Measurements from ENCODE around the gene SUCLG2. TPM values are rescaled to one million over a fixed set of nuclear protein-coding genes. Genes with fewer than 3 reads are reported as not detected.

SUCLG2 gene
- total RNA-seq, 2 experiments from 2014 or later: 58.2 to 61.1 TPM

- H3K27me3 Mint-ChIP-seq: no peaks in the 10 kb centered on the region
- ATAC-seq (no peak), DNase-seq (no peak)
- H3K36me3 Mint-ChIP-seq (ENCODE audit: low read depth): peaks cover 39% of the 10 kb centered on the region
- intact Hi-C loops (cut with DNase I, micrococcal nuclease): loop anchor here in 1 of 2 experiments (2.0 kb wide), 1 partner anchor 19 kb away; the partner anchor contains the start of gene SUCLG2
- no peaks in the 10 kb centered on the region for H3K9me3 Mint-ChIP-seq (ENCODE audit: low read depth)
- peaks cover 69% of the 10 kb centered on the region for H3K4me1 Mint-ChIP-seq
- peak overlapping the region; percentile 42 for H3K27ac Mint-ChIP-seq
- ChIA-PET CTCF (interaction anchor here (0.7 to 1.3 kb wide), 4 partner anchors 14 to 522 kb away, joined by 3 to 6 read pairs (median 4); no protein-coding TSS in a partner anchor), POLR2A (interaction anchor here (0.9 to 1.2 kb wide), 4 partner anchors 12 to 36 kb away, joined by 3 to 12 read pairs (median 4); no protein-coding TSS in a partner anchor)
- no peak overlapping the region for H3K4me3 Mint-ChIP-seq
Measured at GRCh38 chr3:67635806-67636205, 18.6 kb downstream of the SUCLG2 start.

- POLR2A ChIA-PET: interaction anchor here (1.1 to 1.2 kb wide), 3 partner anchors 12 to 20 kb away, joined by 3 to 4 read pairs (median 4); no protein-coding TSS in a partner anchor
- H3K27me3 Mint-ChIP-seq: no peaks in the 10 kb centered on the region
- CTCF ChIA-PET: interaction anchor here (0.7 to 1.3 kb wide), 4 partner anchors 14 to 521 kb away, joined by 3 to 6 read pairs (median 4); no protein-coding TSS in a partner anchor
- peak overlapping the region; percentile 55 for H3K27ac Mint-ChIP-seq
- peaks cover 38% of the 10 kb centered on the region for H3K36me3 Mint-ChIP-seq (ENCODE audit: low read depth)
- DNase-seq (peak; percentile 13), ATAC-seq (peak; percentile 96)
- H3K4me1 Mint-ChIP-seq: peaks cover 68% of the 10 kb centered on the region
- intact Hi-C loops (cut with DNase I, micrococcal nuclease): loop anchor here in 1 of 2 experiments (2.0 kb wide), 1 partner anchor 20 kb away; the partner anchor contains the start of gene SUCLG2
- no peaks in the 10 kb centered on the region for H3K9me3 Mint-ChIP-seq (ENCODE audit: low read depth)
- no peak overlapping the region for H3K4me3 Mint-ChIP-seq
Measured at GRCh38 chr3:67635257-67635656, 19.2 kb downstream of the SUCLG2 start.

- ChIA-PET CTCF (no interaction called here), POLR2A (no interaction called here)
- H3K36me3 Mint-ChIP-seq (ENCODE audit: low read depth): peaks cover 43% of the 10 kb centered on the region
- H3K27ac Mint-ChIP-seq: no peak overlapping the region
- H3K27me3 Mint-ChIP-seq: no peaks in the 10 kb centered on the region
- H3K4me1 Mint-ChIP-seq: peaks cover 50% of the 10 kb centered on the region
- H3K4me3 Mint-ChIP-seq: no peak overlapping the region
- ATAC-seq: no peak
- DNase-seq: no peak
- intact Hi-C loops (cut with DNase I, micrococcal nuclease): no loop called here
- H3K9me3 Mint-ChIP-seq (ENCODE audit: low read depth): peaks cover 3% of the 10 kb centered on the region
Measured at GRCh38 chr3:67630666-67631362, 23.6 kb downstream of the SUCLG2 start.

GRCh38 chr3:67624687-67625086 lies 29.7 kb downstream of the SUCLG2 start:
- DNase-seq (no peak), ATAC-seq (no peak)
- POLR2A ChIA-PET: no interaction called here
- H3K27me3 Mint-ChIP-seq: no peaks in the 10 kb centered on the region
- H3K4me3 Mint-ChIP-seq: no peak overlapping the region
- no peak overlapping the region for H3K27ac Mint-ChIP-seq
- H3K4me1 Mint-ChIP-seq: peaks cover 44% of the 10 kb centered on the region
- H3K36me3 Mint-ChIP-seq (ENCODE audit: low read depth): peaks cover 48% of the 10 kb centered on the region
- CTCF ChIA-PET: no interaction called here
- intact Hi-C loops (cut with DNase I, micrococcal nuclease): no loop called here
- peaks cover 5% of the 10 kb centered on the region for H3K9me3 Mint-ChIP-seq (ENCODE audit: low read depth)

- intact Hi-C loops (cut with DNase I, micrococcal nuclease): no loop called here
- Mint-ChIP-seq H3K4me3 (no peak overlapping the region), H3K27ac (no peak overlapping the region), H3K36me3 (ENCODE audit: low read depth) (peaks cover 49% of the 10 kb centered on the region), H3K9me3 (ENCODE audit: low read depth) (peaks cover 5% of the 10 kb centered on the region), H3K4me1 (peaks cover 44% of the 10 kb centered on the region), H3K27me3 (no peaks in the 10 kb centered on the region)
- ATAC-seq: no peak
- POLR2A ChIA-PET: no interaction called here
- CTCF ChIA-PET: no interaction called here
- no peak for DNase-seq
Measured at GRCh38 chr3:67624078-67624477, 30.3 kb downstream of the SUCLG2 start.

- no peak overlapping the region for H3K27ac Mint-ChIP-seq
- intact Hi-C loops (cut with DNase I, micrococcal nuclease): no loop called here
- ChIA-PET POLR2A (no interaction called here), CTCF (interaction anchor here (1.2 kb wide), 1 partner anchor 9 kb away, joined by 4 read pairs; no protein-coding TSS in a partner anchor)
- H3K27me3 Mint-ChIP-seq: no peaks in the 10 kb centered on the region
- H3K36me3 Mint-ChIP-seq (ENCODE audit: low read depth): peaks cover 44% of the 10 kb centered on the region
- peaks cover 35% of the 10 kb centered on the region for H3K4me1 Mint-ChIP-seq
- DNase-seq (no peak), ATAC-seq (no peak)
- H3K9me3 Mint-ChIP-seq (ENCODE audit: low read depth): peaks cover 5% of the 10 kb centered on the region
- no peak overlapping the region for H3K4me3 Mint-ChIP-seq
Measured at GRCh38 chr3:67622652-67623051, 31.8 kb downstream of the SUCLG2 start.

- H3K36me3 Mint-ChIP-seq (ENCODE audit: low read depth): peaks cover 53% of the 10 kb centered on the region
- POLR2A ChIA-PET: no interaction called here
- H3K27ac Mint-ChIP-seq: no peak overlapping the region
- peaks cover 2% of the 10 kb centered on the region for H3K9me3 Mint-ChIP-seq (ENCODE audit: low read depth)
- no peak overlapping the region for H3K4me3 Mint-ChIP-seq
- H3K27me3 Mint-ChIP-seq: no peaks in the 10 kb centered on the region
- DNase-seq (no peak), ATAC-seq (no peak)
- CTCF ChIA-PET: interaction anchor here (1.5 kb wide), 1 partner anchor 241 kb away, joined by 3 read pairs; no protein-coding TSS in a partner anchor
- H3K4me1 Mint-ChIP-seq: peaks cover 30% of the 10 kb centered on the region
- intact Hi-C loops (cut with DNase I, micrococcal nuclease): no loop called here
Measured at GRCh38 chr3:67620869-67621268, 33.5 kb downstream of the SUCLG2 start.

- H3K9me3 Mint-ChIP-seq (ENCODE audit: low read depth): peaks cover 2% of the 10 kb centered on the region
- H3K36me3 Mint-ChIP-seq (ENCODE audit: low read depth): peaks cover 57% of the 10 kb centered on the region
- intact Hi-C loops (cut with DNase I, micrococcal nuclease): no loop called here
- no peaks in the 10 kb centered on the region for H3K27me3 Mint-ChIP-seq
- H3K4me1 Mint-ChIP-seq: peaks cover 26% of the 10 kb centered on the region
- ChIA-PET POLR2A (no interaction called here), CTCF (no interaction called here)
- ATAC-seq (no peak), DNase-seq (no peak)
- no peak overlapping the region for H3K4me3 Mint-ChIP-seq
- no peak overlapping the region for H3K27ac Mint-ChIP-seq
Measured at GRCh38 chr3:67619991-67620390, 34.4 kb downstream of the SUCLG2 start.

- Mint-ChIP-seq H3K4me1 (peaks cover 10% of the 10 kb centered on the region), H3K4me3 (no peak overlapping the region), H3K27ac (no peak overlapping the region), H3K9me3 (ENCODE audit: low read depth) (no peaks in the 10 kb centered on the region), H3K36me3 (ENCODE audit: low read depth) (peaks cover 59% of the 10 kb centered on the region), H3K27me3 (no peaks in the 10 kb centered on the region)
- ATAC-seq: no peak
- intact Hi-C loops (cut with DNase I, micrococcal nuclease): no loop called here
- POLR2A ChIA-PET: no interaction called here
- no peak for DNase-seq
- CTCF ChIA-PET: interaction anchor here (1.1 kb wide), 1 partner anchor 10 kb away, joined by 3 read pairs; no protein-coding TSS in a partner anchor
Measured at GRCh38 chr3:67617518-67617917, 36.9 kb downstream of the SUCLG2 start.

GRCh38 chr3:67616046-67616445 lies 38.4 kb downstream of the SUCLG2 start:
- H3K27me3 Mint-ChIP-seq: no peaks in the 10 kb centered on the region
- ATAC-seq (no peak), DNase-seq (no peak)
- no peak overlapping the region for H3K27ac Mint-ChIP-seq
- peaks cover 59% of the 10 kb centered on the region for H3K36me3 Mint-ChIP-seq (ENCODE audit: low read depth)
- H3K4me3 Mint-ChIP-seq: no peak overlapping the region
- H3K9me3 Mint-ChIP-seq (ENCODE audit: low read depth): no peaks in the 10 kb centered on the region
- peaks cover 11% of the 10 kb centered on the region for H3K4me1 Mint-ChIP-seq
- POLR2A ChIA-PET: interaction anchor here (0.7 kb wide), 1 partner anchor 39 kb away, joined by 3 read pairs; no protein-coding TSS in a partner anchor
- CTCF ChIA-PET: interaction anchor here (0.9 kb wide), 1 partner anchor 11 kb away, joined by 3 read pairs; no protein-coding TSS in a partner anchor
- intact Hi-C loops (cut with DNase I, micrococcal nuclease): no loop called here

GRCh38 chr3:67614195-67614594 lies 40.2 kb downstream of the SUCLG2 start:
- Mint-ChIP-seq H3K4me3 (no peak overlapping the region), H3K9me3 (ENCODE audit: low read depth) (peaks cover 3% of the 10 kb centered on the region), H3K27ac (peak overlapping the region; percentile 5), H3K27me3 (no peaks in the 10 kb centered on the region), H3K4me1 (peaks cover 17% of the 10 kb centered on the region), H3K36me3 (ENCODE audit: low read depth) (peaks cover 66% of the 10 kb centered on the region)
- DNase-seq: no peak
- no peak for ATAC-seq
- ChIA-PET CTCF (interaction anchor here (0.5 to 0.7 kb wide), 2 partner anchors 12 to 37 kb away, joined by 3 read pairs; no protein-coding TSS in a partner anchor), POLR2A (no interaction called here)
- intact Hi-C loops (cut with DNase I, micrococcal nuclease): no loop called here

- Mint-ChIP-seq H3K4me3 (no peak overlapping the region), H3K4me1 (peaks cover 24% of the 10 kb centered on the region), H3K9me3 (ENCODE audit: low read depth) (peaks cover 3% of the 10 kb centered on the region), H3K36me3 (ENCODE audit: low read depth) (peaks cover 67% of the 10 kb centered on the region), H3K27me3 (no peaks in the 10 kb centered on the region), H3K27ac (no peak overlapping the region)
- POLR2A ChIA-PET: no interaction called here
- intact Hi-C loops (cut with DNase I, micrococcal nuclease): no loop called here
- DNase-seq (no peak), ATAC-seq (no peak)
- CTCF ChIA-PET: interaction anchor here (0.5 kb wide), 1 partner anchor 11 kb away, joined by 4 read pairs; no protein-coding TSS in a partner anchor
Measured at GRCh38 chr3:67610458-67610857, 44.0 kb downstream of the SUCLG2 start.

Data from activated CD4-positive, alpha-beta T cell treated with anti-CD3 and anti-CD28 coated beads for 36 hours (primary cell).